ENCODE data around the gene PTH2.
A peak's percentile ranks its signal among the peaks of the same experiment; 100 is the strongest.
"Not testable (repeated sequence)": the region's sequence is repeated elsewhere in the genome, so short reads cannot be mapped to it uniquely, and the experiment has no call there.

DNA sequence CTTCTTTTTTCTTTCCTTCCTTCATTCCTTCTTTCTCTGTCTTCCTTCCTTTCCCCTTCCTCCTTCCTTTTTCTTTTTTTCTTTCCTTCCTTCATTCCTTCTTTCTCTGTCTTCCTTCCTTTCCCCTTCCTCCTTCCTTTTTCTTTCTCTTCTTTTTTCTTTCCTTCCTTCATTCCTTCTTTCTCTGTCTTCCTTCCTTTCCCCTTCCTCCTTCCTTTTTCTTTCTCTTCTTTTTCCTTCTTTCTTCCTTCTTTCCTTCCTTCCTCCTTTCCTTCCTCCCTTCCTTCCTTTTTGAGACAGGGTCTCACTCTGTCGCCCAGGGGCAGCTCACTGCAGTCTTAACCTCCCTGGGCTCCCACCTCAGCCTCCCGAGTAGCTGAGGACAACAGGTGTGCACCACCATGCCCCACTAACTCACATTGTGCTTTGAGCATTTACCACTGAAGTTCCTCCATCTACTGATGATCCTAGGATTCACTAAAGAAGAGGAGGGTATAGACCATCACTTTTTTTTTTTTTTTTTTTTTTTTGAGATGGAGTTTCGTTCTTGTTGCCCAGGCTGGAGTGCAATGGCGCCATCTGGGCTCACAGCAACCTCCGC lies 21.0 kb upstream of the PTH2 start:
- TF ChIP-seq, protein P1, sequence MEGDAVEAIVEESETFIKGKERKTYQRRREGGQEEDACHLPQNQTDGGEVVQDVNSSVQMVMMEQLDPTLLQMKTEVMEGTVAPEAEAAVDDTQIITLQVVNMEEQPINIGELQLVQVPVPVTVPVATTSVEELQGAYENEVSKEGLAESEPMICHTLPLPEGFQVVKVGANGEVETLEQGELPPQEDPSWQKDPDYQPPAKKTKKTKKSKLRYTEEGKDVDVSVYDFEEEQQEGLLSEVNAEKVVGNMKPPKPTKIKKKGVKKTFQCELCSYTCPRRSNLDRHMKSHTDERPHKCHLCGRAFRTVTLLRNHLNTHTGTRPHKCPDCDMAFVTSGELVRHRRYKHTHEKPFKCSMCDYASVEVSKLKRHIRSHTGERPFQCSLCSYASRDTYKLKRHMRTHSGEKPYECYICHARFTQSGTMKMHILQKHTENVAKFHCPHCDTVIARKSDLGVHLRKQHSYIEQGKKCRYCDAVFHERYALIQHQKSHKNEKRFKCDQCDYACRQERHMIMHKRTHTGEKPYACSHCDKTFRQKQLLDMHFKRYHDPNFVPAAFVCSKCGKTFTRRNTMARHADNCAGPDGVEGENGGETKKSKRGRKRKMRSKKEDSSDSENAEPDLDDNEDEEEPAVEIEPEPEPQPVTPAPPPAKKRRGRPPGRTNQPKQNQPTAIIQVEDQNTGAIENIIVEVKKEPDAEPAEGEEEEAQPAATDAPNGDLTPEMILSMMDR (conservative IDR thresholded peaks at IDR 0.05): peak; percentile 25; the same call in 1 of the 2 replicates
- not testable (repeated sequence) for TF ChIP-seq EZH2 (IDR thresholded peaks at IDR 0.05; ENCODE audit: low read depth)
